ENCODE data around the gene MRPL47. TPM values are rescaled to one million over a fixed set of nuclear protein-coding genes. Genes with fewer than 3 reads are reported as not detected.

The MRPL47 gene
- total and polyA plus RNA-seq, 9 of the 15 experiments (the other 6 are each of a cell fraction or from before 2014, with no cell fraction given) = 101 to 437 (median 141) TPM

DNA sequence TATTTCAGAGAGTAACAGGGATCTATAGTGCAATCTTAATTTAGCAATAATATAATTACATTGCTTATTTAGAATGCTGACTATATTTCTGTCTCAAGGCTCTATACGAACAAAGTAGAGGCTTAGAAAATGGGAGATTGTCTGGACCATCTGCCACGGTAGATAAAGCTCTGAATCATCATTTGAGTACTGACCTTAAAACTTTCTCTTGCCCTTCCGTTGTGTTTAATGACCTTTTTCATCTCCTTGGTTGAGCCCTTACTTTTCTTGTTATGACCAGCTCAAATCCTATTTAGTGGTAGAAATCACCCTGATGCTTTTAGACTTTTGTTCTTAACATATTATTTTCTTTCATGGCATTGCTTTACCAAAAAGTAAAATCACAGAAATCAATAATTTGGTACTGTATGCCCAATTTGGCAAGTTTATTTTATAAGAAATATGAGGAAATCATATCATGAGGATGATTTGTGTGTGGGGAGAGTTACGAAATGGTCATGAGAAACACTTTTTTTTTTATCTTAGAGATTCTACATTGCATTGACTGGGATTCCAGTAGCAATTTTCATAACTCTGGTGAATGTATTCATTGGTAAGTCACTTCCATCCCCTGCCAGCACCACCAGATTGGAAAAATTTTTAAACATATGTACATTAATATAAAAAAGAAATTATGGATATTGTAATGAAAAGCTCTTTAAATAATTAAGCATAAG lies 11.2 kb upstream of the MRPL47 start (continued):
- no peak for TF ChIP-seq U2AF2 (optimal IDR thresholded peaks at IDR 0.05; ENCODE audit: low read depth, low read length)
- no peak for TF ChIP-seq HNRNPH1 (optimal IDR thresholded peaks at IDR 0.05; ENCODE audit: low read depth, low read length)
- TF ChIP-seq ZNF354B (CRISPR knock-in tag; IDR thresholded peaks at IDR 0.05) = no peak
- TF ChIP-seq ETV1 (tag; conservative IDR thresholded peaks at IDR 0.05; ENCODE audit: low read depth) = peak; percentile 50; the same call in 1 of the 2 replicates
- no peak for TF ChIP-seq MEF2A (IDR thresholded peaks at IDR 0.05; ENCODE audit: control insufficient read depth, low read depth, low read length)
- peak; percentile 37 for TF ChIP-seq EP400 (IDR thresholded peaks at IDR 0.05)
- TF ChIP-seq NELFE (IDR thresholded peaks at IDR 0.05; ENCODE audit: insufficient read depth, insufficient read length) = no peak
- no peak for TF ChIP-seq CEBPG (CRISPR knock-in tag; IDR thresholded peaks at IDR 0.05)
- TF ChIP-seq CEBPG (tag; conservative IDR thresholded peaks at IDR 0.05 in 1 of 2, IDR thresholded peaks at IDR 0.05 in 1 of 2) = peak in 1 of 2 experiments; percentile 17; a peak in 1 of 4 replicates
- TF ChIP-seq ZNF347 (CRISPR knock-in tag; IDR thresholded peaks at IDR 0.05; ENCODE audit: low read depth) = no peak
- no peak for TF ChIP-seq PREB (CRISPR knock-in tag; IDR thresholded peaks at IDR 0.05)
- TF ChIP-seq, protein P1, sequence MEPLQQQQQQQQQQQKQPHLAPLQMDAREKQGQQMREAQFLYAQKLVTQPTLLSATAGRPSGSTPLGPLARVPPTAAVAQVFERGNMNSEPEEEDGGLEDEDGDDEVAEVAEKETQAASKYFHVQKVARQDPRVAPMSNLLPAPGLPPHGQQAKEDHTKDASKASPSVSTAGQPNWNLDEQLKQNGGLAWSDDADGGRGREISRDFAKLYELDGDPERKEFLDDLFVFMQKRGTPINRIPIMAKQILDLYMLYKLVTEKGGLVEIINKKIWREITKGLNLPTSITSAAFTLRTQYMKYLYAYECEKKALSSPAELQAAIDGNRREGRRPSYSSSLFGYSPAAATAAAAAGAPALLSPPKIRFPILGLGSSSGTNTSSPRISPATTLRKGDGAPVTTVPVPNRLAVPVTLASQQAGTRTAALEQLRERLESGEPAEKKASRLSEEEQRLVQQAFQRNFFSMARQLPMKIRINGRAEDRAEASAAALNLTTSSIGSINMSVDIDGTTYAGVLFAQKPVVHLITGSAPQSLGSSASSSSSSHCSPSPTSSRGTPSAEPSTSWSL (CRISPR knock-in tag; IDR thresholded peaks at IDR 0.05; ENCODE audit: borderline replicate concordance) = no peak
- TF ChIP-seq MCM5 (IDR thresholded peaks at IDR 0.05; ENCODE audit: low read depth) = no peak
- no peak for TF ChIP-seq HOMEZ (CRISPR knock-in tag; IDR thresholded peaks at IDR 0.05)
- TF ChIP-seq ZBTB8A (IDR thresholded peaks at IDR 0.05; ENCODE audit: partially characterized antibody) = no peak
- no peak for TF ChIP-seq ZNF408 (CRISPR knock-in tag; IDR thresholded peaks at IDR 0.05; ENCODE audit: low read depth)
- TF ChIP-seq DPF2 (IDR thresholded peaks at IDR 0.05) = peak; percentile 98
- TF ChIP-seq SOX6 (IDR thresholded peaks at IDR 0.05) = peak; percentile 92
- peak; percentile 24; the same call in 1 of the 2 replicates for TF ChIP-seq CREM (IDR thresholded peaks at IDR 0.05; ENCODE audit: low read depth)
- no peak for TF ChIP-seq KHSRP (IDR thresholded peaks at IDR 0.05)
- no peak for TF ChIP-seq ASH1L (IDR thresholded peaks at IDR 0.05; ENCODE audit: borderline replicate concordance, low read depth, partially characterized antibody)
- 0 out of 2 replicates have a peak, but pooled peaks have one; percentile 33 for TF ChIP-seq CREB1 (IDR thresholded peaks at IDR 0.05)
- TF ChIP-seq CREB1 (CRISPR knock-in tag; IDR thresholded peaks at IDR 0.05) = no peak
- peak; percentile 53; the same call in 1 of the 2 replicates for TF ChIP-seq MBD2 (IDR thresholded peaks at IDR 0.05; ENCODE audit: borderline replicate concordance, low read depth)
- TF ChIP-seq SMARCA4 (IDR thresholded peaks at IDR 0.05) = peak; percentile 98
- no peak for TF ChIP-seq ZNF561 (CRISPR knock-in tag; conservative IDR thresholded peaks at IDR 0.05)
